Sigmoid colon (tissue), 4 donors: Measurements from ENCODE around the gene IFT43.

ENCODE experiments used
- POLR2A ChIP-seq, 2 donors: fragments of 450-650 bp; IDR thresholded peaks; one replicate each; pipeline ENCODE4 v1.6.1; 2016; ENCODE audit warnings: antibody characterized with exemption in 2 of 2, mild to moderate bottlenecking in 2 of 2, moderate library complexity in 2 of 2
- POLR2AphosphoS5 ChIP-seq, 4 donors: sonication (generic); formaldehyde crosslinking; IDR thresholded peaks; one replicate each; pipeline ENCODE4 v1.6.1; 2017; ENCODE audit warnings: antibody characterized with exemption in 4 of 4

DNA sequence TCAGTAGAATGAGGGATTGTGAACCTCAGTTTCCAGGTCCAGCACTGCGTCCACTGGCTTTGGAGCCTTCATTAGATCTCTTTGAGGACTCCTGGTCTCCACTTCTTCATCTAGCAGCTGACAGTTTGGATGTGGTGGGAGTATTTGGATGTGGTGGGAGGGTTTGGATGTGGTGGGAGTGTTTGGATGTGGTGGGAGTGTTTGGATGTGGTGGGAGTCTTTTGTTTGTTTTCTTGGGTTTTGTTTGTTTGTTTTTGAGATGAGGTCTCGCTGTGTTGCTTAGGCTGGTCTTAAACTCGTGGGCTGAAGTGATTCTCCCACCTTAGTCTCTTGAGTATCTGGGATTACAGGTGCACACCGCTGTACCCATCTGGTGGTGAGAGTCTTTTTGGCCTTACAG is 64.7 kb downstream of the IFT43 start:
- no peak for TF ChIP-seq POLR2AphosphoS5 (IDR thresholded peaks at IDR 0.05)
- no peak for TF ChIP-seq POLR2A (IDR thresholded peaks at IDR 0.05)
